ENCODE measurements around the gene LRRC58.

- TF ChIP-seq POLR2A (IDR thresholded peaks at IDR 0.05) = no peak
- no peak for TF ChIP-seq POLR2AphosphoS5 (IDR thresholded peaks at IDR 0.05)
- no peak for TF ChIP-seq CTCF (IDR thresholded peaks at IDR 0.05)
Observed at GRCh38 chr3:120281261-120281660, 67.9 kb downstream of the LRRC58 start.

Measured in stomach (tissue), 4 donors.